K562 (cell line): Measurements from ENCODE around the gene TMEM63A. TPM values are rescaled to one million over a fixed set of nuclear protein-coding genes. Genes with fewer than 3 reads are reported as not detected.

Source experiments
- ATAC-seq: fragments of 200-7000 bp; cut with Tn5 transposase; 3 replicates; pipeline ENCODE4 v1.9.1; 2020; ENCODE audit warnings: moderate library complexity
- BruUV-seq: library from RNA; stranded (reverse); fragments of 400-500 nt; replicated peaks from 2 replicates; lab custom pipeline; 2021; lab: Mats Ljungman, UMichigan
- CTCF ChIA-PET: fragments of 300-600 bp; formaldehyde crosslinking; extraction: SDS; loops from one replicate; lab custom pipeline; 2021; ENCODE audit warnings: low intra/inter-chr PET ratio; lab: Yijun Ruan, JAX
- POLR2A ChIA-PET: fragments of 300-600, 350-650 bp; sonication (Branson Sonifier 250); formaldehyde crosslinking; extraction: SDS; loops from one replicate; lab custom pipeline; 2021; ENCODE audit warnings: antibody characterized with exemption, inconsistent platforms; lab: Yijun Ruan, JAX
- DNase-seq, 4 experiments: peaks; one replicate each; pipeline versions ENCODE4 v3.0.0 to v3.0.0-alpha.2; 2011 to 2018; ENCODE audit warnings: low spot score in 3 of 4, mixed read lengths in 3 of 4; ENCODE audit errors: extremely low read depth in 1 of 4
- FAIRE-seq: peaks from 2 replicates; lab custom pipeline; 2011; peaks lifted over from hg19 to GRCh38; lab: Jason Lieb, UNC
- H2AFZ ChIP-seq: 2 replicates; pipeline ENCODE4 v1.6.0; 2011; ENCODE audit warnings: low read depth, low read length, control low read depth, inconsistent platforms
- H3K27ac ChIP-seq: fragments of 200-600 bp; 3 replicates; pipeline ENCODE4 v1.8.0; 2011; ENCODE audit warnings: low read depth, mild to moderate bottlenecking, control low read depth, inconsistent platforms, low read length, moderate library complexity, mixed read lengths; ENCODE audit errors: extremely low read depth
- H3K27me3 ChIP-seq, 2 experiments: fragments of 300-600 bp in 1 of 2; 2 replicates in 1 of 2; 3 replicates in 1 of 2; pipeline versions ENCODE4 v1.6.0 to v1.8.0; 2011; ENCODE audit warnings: inconsistent platforms in 2 of 2, low read length in 2 of 2, mild to moderate bottlenecking in 1 of 2, mixed read lengths in 1 of 2, moderate library complexity in 1 of 2; ENCODE audit not compliant: control insufficient read depth in 2 of 2, insufficient read depth in 2 of 2
- H3K36me3 ChIP-seq: fragments of 300-600 bp; 3 replicates; pipeline ENCODE4 v1.8.0; 2011; ENCODE audit warnings: mild to moderate bottlenecking, low read length, inconsistent platforms; ENCODE audit not compliant: control insufficient read depth, insufficient read depth
- H3K4me1 ChIP-seq, 2 experiments: fragments of 200-600 bp in 1 of 2; replicated peaks in 1 of 2; 2 replicates in 1 of 2; 3 replicates in 1 of 2; pipeline versions ENCODE4 v1.5.1 to v1.8.0; 2011; ENCODE audit warnings: inconsistent platforms in 2 of 2, low read length in 2 of 2, mild to moderate bottlenecking in 1 of 2, mixed read lengths in 1 of 2, moderate library complexity in 1 of 2; ENCODE audit not compliant: control insufficient read depth in 2 of 2, insufficient read depth in 2 of 2
- H3K4me2 ChIP-seq: 2 replicates; pipeline ENCODE4 v1.6.1; 2011; ENCODE audit warnings: low read length, control low read depth, inconsistent platforms, mixed read lengths; ENCODE audit not compliant: insufficient read depth
- H3K4me3 ChIP-seq: fragments of 200-600 bp; sonication (generic), shearing (Covaris generic); 2 replicates; pipeline ENCODE4 v1.5.1; 2016; ENCODE audit warnings: control low read depth, inconsistent platforms
- H3K79me2 ChIP-seq: fragments of 200-600 bp; 3 replicates; pipeline ENCODE4 v1.8.0; 2011; ENCODE audit warnings: low read length, inconsistent platforms; ENCODE audit not compliant: control insufficient read depth, insufficient read depth
- H3K9ac ChIP-seq, 2 experiments: 2 replicates each; pipeline versions ENCODE4 v1.6.0 to v1.6.1; 2011; ENCODE audit warnings: low read depth in 2 of 2, low read length in 2 of 2, control low read depth in 1 of 2, inconsistent platforms in 1 of 2, mild to moderate bottlenecking in 1 of 2, mixed read lengths in 1 of 2; ENCODE audit not compliant: insufficient read depth in 1 of 2
- H3K9me1 ChIP-seq: one replicate; pipeline ENCODE4 v1.6.0; 2011; ENCODE audit warnings: inconsistent platforms, mild to moderate bottlenecking, low read length, moderate library complexity; ENCODE audit not compliant: control insufficient read depth, insufficient read depth
- H3K9me3 ChIP-seq: replicated peaks from 2 replicates; pipeline ENCODE4 v1.5.1; 2011; ENCODE audit warnings: low read depth, low read length, inconsistent platforms; ENCODE audit not compliant: control insufficient read depth, insufficient read depth
- H4K20me1 ChIP-seq: replicated peaks from 2 replicates; pipeline ENCODE4 v1.6.1; 2011; ENCODE audit warnings: low read length, inconsistent platforms, mixed read lengths; ENCODE audit not compliant: control insufficient read depth, insufficient read depth
- POLR2A ChIP-seq: fragments of 450-650 bp; conservative IDR thresholded peaks from 2 replicates; pipeline ENCODE4 v1.6.1; 2016
- TFE3 ChIP-seq: fragments of 450-650 bp; formaldehyde crosslinking; IDR thresholded peaks from 2 replicates; pipeline ENCODE4 v1.4.0; 2020; ENCODE audit warnings: mild to moderate bottlenecking, mixed read lengths
- ZNF124 ChIP-seq: sonication (generic); formaldehyde crosslinking; IDR thresholded peaks from 2 replicates; pipeline ENCODE4 v1.8.1; 2022; ENCODE audit warnings: missing genetic modification reagents
- WGBS: fragments of 100-300 bp; shearing (Covaris generic); methylation state at CpG from one replicate; pipeline ENCODE4 v1.1.6; 2016; ENCODE audit warnings: low coverage, mixed read lengths; ENCODE audit not compliant: insufficient coverage; ENCODE audit errors: missing lambda C conversion rate; 5-methylcytosine and 5-hydroxymethylcytosine counted together
- in situ Hi-C: fragments of 300-500 bp; cut with MboI; formaldehyde crosslinking; loops from 4 replicates; pipeline ENCODE4 v1.15.0; 2018; ENCODE audit warnings: inconsistent platforms, mixed read lengths
- intact Hi-C: fragments of 100-400 bp; cut with micrococcal nuclease; formaldehyde crosslinking; loops from 2 replicates; pipeline ENCODE4 v1.14.2; 2022
- polyA plus RNA-seq, 8 experiments: library from polyadenylated mRNA; depleted of rRNA in 4 of 8; stranded (reverse) in 5 of 8; unstranded in 3 of 8; fragments of >200 nt; fragmentation: Nextera tagmentation in 2 of 8; fragmentation: Illumina TruSeq in 1 of 8; extraction: Ambion mirVana in 2 of 8; extraction: Trizol in 1 of 8; gene quantifications; 2 replicates each; pipeline versions ENCODE4 v1.2.1 to v1.2.3, GENCODE V29; 2011 to 2014; ENCODE audit warnings: inconsistent platforms in 1 of 8, missing spikeins in 1 of 8
- total RNA-seq, 7 experiments: library from RNA; depleted of rRNA in 6 of 7; stranded (reverse); fragments of >200 nt in 6 of 7; fragmentation: Illumina TruSeq in 2 of 7; extraction: Trizol in 2 of 7; gene quantifications; 2 replicates each; pipeline versions ENCODE4 v1.2.1 to v1.2.3, GENCODE V29; 2011 to 2021; ENCODE audit warnings: low replicate concordance in 1 of 7

Gene TMEM63A
- total and polyA plus RNA-seq, 9 of the 15 experiments (the other 6 are each of a cell fraction or from before 2014, with no cell fraction given): 2.0 to 54.6 (median 17.5) TPM

GRCh38 chr1:225842788-225843425 is 39.3 kb downstream of the TMEM63A start:
- H4K20me1 ChIP-seq: peaks cover 4% of the 10 kb centered on the region; the same call in 1 of the 2 replicates
- ATAC-seq: no peak
- H3K9ac ChIP-seq: no peak overlapping the region
- H3K36me3 ChIP-seq: peaks cover 21% of the 10 kb centered on the region; the same call in 2 of the 3 replicates
- no peak overlapping the region for H3K4me3 ChIP-seq
- no peaks in the 10 kb centered on the region for H3K9me3 ChIP-seq
- POLR2A ChIA-PET: interaction anchor here (0.5 to 1.3 kb wide), 3 partner anchors 74 to 383 kb away, joined by 3 to 4 read pairs (median 3); no protein-coding TSS in a partner anchor
- H3K27ac ChIP-seq: no peak overlapping the region
- no peak overlapping the region for H2AFZ ChIP-seq
- WGBS: 77% methylated on average over 6 of the region's 6 CpGs
- in situ Hi-C loops: loop anchor here (10.0 kb wide), 1 partner anchor 368 kb away; no protein-coding TSS in a partner anchor
- DNase-seq: no peak
- no peaks in the 10 kb centered on the region for H3K9me1 ChIP-seq
- no peaks in the 10 kb centered on the region for H3K27me3 ChIP-seq
- TF ChIP-seq ZNF124 (no peak), POLR2A (peak; percentile 6; the same call in 1 of the 2 replicates), TFE3 (CRISPR knock-in tag) (peak; percentile 35)
- TF ChIP-seq, all 486 proteins: peak for 2
- Histone ChIP-seq H3K4me1 (peaks cover 0 to 26% of the 10 kb centered on the region in 2 experiments; a peak in 4 of 5 replicates), H3K79me2 (no peaks in the 10 kb centered on the region), H3K4me2 (no peak overlapping the region)
- FAIRE-seq: no peak
- BruUV-seq: no TSS peak
- intact Hi-C loops: loop anchor here (10.0 kb wide), 2 partner anchors 132 to 188 kb away; partner anchors contain the start of gene ENAH
- CTCF ChIA-PET: no interaction called here
